C4-2B (cell line): ENCODE results near the gene EID3.

Experiments used
- ZFX ChIP-seq: fragments of 450-650 bp; IDR thresholded peaks from 2 replicates; pipeline ENCODE4 v1.6.1; 2017
- TF ChIP-seq, protein P1 (sequence below): fragments of 450-650 bp; conservative IDR thresholded peaks from 2 replicates; pipeline ENCODE4 v1.5.1; 2017; ENCODE audit warnings: mild to moderate bottlenecking

DNA sequence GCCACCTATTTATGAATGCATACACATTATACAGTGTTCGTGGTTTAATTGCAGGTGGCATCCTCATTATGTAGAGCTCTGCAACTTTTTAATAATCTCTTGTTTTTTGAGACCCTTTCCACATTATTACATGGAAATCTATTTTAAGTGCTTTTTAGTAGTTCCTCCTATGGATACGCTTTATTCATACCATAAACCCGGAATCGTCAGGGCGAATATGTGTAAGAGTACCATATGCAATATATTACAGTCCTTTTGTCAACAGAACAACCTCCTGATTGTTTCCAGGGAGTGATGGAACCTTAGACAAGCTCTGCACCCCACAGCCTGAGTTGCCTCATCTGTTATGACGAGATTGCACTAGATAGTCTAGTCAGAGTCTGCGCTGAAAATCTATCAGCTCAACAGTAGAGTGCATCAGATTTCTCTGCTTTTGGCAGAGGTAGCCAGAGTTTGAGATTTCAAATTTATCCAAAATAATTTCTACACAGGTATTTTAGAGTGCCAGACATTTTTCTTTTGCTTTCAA lies 33.6 kb downstream of the EID3 start:
- TF ChIP-seq, protein P1, sequence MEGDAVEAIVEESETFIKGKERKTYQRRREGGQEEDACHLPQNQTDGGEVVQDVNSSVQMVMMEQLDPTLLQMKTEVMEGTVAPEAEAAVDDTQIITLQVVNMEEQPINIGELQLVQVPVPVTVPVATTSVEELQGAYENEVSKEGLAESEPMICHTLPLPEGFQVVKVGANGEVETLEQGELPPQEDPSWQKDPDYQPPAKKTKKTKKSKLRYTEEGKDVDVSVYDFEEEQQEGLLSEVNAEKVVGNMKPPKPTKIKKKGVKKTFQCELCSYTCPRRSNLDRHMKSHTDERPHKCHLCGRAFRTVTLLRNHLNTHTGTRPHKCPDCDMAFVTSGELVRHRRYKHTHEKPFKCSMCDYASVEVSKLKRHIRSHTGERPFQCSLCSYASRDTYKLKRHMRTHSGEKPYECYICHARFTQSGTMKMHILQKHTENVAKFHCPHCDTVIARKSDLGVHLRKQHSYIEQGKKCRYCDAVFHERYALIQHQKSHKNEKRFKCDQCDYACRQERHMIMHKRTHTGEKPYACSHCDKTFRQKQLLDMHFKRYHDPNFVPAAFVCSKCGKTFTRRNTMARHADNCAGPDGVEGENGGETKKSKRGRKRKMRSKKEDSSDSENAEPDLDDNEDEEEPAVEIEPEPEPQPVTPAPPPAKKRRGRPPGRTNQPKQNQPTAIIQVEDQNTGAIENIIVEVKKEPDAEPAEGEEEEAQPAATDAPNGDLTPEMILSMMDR = no peak
- no peak for TF ChIP-seq ZFX
